Spinal cord (tissue), 10 donors: Measurements from ENCODE around the gene VKORC1L1. TPM values are rescaled to one million over a fixed set of nuclear protein-coding genes. Genes with fewer than 3 reads are reported as not detected.
"Not testable (repeated sequence)": the region's sequence is repeated elsewhere in the genome, so short reads cannot be mapped to it uniquely, and the experiment has no call there.

Experiments used
- DNase-seq, 6 donors: peaks; one replicate each; pipeline versions ENCODE4 v3.0.0 to v3.0.0-alpha.2; 2013 to 2015; ENCODE audit warnings: low spot score in 6 of 6, low read depth in 4 of 6
- H3K27ac ChIP-seq: one replicate; pipeline ENCODE4 v1.5.1; 2013; ENCODE audit warnings: low read depth, low read length, control low read depth
- H3K27me3 ChIP-seq: one replicate; pipeline ENCODE4 v1.6.1; 2013; ENCODE audit warnings: low read length; ENCODE audit not compliant: control insufficient read depth, insufficient read depth
- H3K36me3 ChIP-seq: one replicate; pipeline ENCODE4 v1.6.1; 2013; ENCODE audit warnings: low read length; ENCODE audit not compliant: control insufficient read depth, insufficient read depth
- H3K4me1 ChIP-seq: one replicate; pipeline ENCODE4 v1.6.1; 2013; ENCODE audit warnings: low read length; ENCODE audit not compliant: control insufficient read depth, insufficient read depth
- H3K4me3 ChIP-seq: one replicate; pipeline ENCODE4 v1.5.1; 2013; ENCODE audit warnings: low read depth, low read length, control low read depth
- H3K9me3 ChIP-seq: one replicate; pipeline ENCODE4 v1.6.1; 2013; ENCODE audit warnings: low read length; ENCODE audit not compliant: control insufficient read depth, insufficient read depth
- WGBS: methylation state at CpG from one replicate; pipeline ENCODE4 v1.1.5; 2013; ENCODE audit warnings: missing lambda C conversion rate; ENCODE audit not compliant: insufficient coverage; 5-methylcytosine and 5-hydroxymethylcytosine counted together
- polyA plus RNA-seq, 2 donors: library from polyadenylated mRNA; unstranded; fragments of 120-200 nt; gene quantifications; one replicate each; pipeline ENCODE4 v1.2.1, GENCODE V29; 2013; ENCODE audit not compliant: insufficient read length in 2 of 2
- small RNA-seq: library from RNA; depleted of rRNA; stranded (forward); fragments of <200 nt; gene quantifications from one replicate; pipeline ENCODE3, GENCODE V24; 2014; ENCODE audit warnings: low replicate concordance
- total RNA-seq, 2 donors: library from RNA; depleted of rRNA in 1 of 2; stranded (reverse); fragments of 120-200 nt in 1 of 2; fragments of >200 nt in 1 of 2; gene quantifications; one replicate each; pipeline versions ENCODE4 v1.2.3 to v1.2.4, GENCODE V29; 2013 to 2014
- donor health status: healthy.

Gene VKORC1L1
- total and polyA plus RNA-seq, 4 donors: 16.5 to 36.3 (median 33.3) TPM

DNA sequence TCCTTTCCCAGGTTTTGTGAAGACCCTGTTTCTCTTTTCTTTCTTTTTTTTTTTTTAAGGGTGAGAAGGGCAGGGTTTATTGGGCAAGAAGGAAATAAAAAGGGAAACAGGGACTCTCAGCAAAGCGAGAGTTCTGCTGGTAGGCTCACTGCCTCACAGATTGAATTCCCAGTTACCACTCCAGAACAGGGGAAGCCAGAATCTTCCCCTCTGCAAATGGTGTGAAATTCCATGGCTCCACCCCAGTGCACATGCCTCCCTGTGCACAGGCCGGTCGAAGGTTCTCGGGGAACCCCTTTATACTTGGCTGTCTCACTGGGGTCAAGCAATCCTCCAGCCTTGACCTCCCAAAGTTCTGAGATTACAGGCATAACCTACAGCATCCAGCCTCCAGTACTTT is 119.7 kb downstream of the VKORC1L1 start:
- 93% methylated on average over 3 of the region's 4 CpGs for WGBS

DNA sequence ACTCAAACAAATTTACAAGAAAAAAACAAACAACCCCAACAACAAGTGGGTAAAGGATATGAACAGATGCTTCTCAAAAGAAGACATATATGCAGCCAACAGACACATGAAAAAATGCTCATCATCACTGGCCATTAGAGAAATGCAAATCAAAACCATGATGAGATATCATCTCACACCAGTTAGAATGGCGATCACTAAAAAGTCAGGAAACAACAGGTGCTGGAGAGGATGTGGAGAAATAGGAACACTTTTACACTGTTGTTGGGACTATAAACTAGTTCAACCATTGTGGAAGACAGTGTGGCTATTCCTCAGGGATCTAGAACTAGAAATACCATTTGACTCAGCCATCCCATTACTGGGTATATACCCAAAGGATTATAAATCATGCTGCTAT is 122.1 kb downstream of the VKORC1L1 start:
- not testable (repeated sequence) for H3K4me1 ChIP-seq, DNase-seq, H3K9me3 ChIP-seq, H3K36me3 ChIP-seq, H3K4me3 ChIP-seq, H3K27me3 ChIP-seq, H3K27ac ChIP-seq
- WGBS: no CpG with 5 or more reads among the region's 1 CpG

More for the DNA sequence above, 119.7 kb downstream of the VKORC1L1 start:
- H3K27me3 ChIP-seq: no peaks in the 10 kb centered on the region
- no peak overlapping the region for H3K4me3 ChIP-seq
- peaks cover 2% of the 10 kb centered on the region for H3K4me1 ChIP-seq
- no peaks in the 10 kb centered on the region for H3K36me3 ChIP-seq
- H3K9me3 ChIP-seq: no peaks in the 10 kb centered on the region
- no peak for DNase-seq
- H3K27ac ChIP-seq: no peak overlapping the region

DNA sequence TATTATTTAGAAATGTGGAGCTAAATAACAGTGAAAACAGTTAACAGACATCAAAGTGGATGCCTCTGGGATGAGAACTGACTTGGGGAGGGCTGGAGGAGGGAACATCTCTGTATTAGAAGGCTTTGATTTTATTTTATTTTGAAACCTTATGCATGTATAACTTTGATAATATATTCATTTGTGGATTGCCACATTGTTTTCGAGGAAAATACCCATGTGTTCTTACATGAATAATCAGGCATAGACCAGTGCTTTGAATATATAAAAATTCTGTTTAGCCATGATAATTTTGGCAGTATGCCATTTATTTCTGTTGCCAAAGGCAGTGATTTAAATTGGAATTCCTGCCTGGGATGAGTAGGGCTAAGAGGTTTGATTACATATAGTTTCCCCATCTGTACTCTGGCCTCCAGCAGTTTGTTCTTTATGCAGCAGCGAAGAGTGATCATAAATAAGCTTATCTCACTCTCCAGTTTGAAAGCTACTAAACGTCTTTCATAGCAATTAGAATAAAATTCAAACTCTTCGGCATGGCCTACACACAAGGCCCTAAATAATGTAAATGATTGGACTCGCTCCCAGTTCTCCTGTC is 128.0 kb downstream of the VKORC1L1 start:
- not testable (repeated sequence) for H3K27ac ChIP-seq, H3K27me3 ChIP-seq, H3K9me3 ChIP-seq, DNase-seq, H3K4me1 ChIP-seq, H3K4me3 ChIP-seq, H3K36me3 ChIP-seq
- WGBS: no CpG with 5 or more reads among the region's 5 CpGs

DNA sequence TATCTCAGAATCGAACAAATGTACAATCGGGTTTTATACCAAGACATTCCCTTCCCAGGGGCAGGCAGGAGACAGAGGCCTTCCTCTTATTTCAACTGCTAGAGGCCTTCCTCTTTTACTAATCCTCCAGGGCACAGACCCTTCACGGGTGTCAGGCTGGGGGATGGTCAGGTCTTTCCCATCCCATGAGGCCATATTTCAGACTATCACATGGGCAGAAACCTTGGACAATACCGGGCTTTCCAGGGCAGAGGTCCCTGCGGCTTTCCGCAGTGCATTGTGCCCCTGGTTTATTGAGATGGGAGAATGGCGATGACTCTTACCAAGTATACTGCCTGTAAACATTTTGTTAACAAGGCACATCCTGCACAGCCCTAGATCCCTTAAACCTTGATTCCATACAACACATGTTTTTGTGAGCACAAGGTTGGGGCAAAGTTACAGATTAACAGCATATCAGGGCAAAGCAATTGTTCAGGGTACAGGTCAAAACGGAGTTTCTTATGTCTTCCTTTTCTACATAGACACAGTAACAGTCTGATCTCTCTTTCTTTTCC is 132.3 kb downstream of the VKORC1L1 start:
- WGBS: 64% methylated on average over 3 of the region's 8 CpGs
- H3K4me1 ChIP-seq, H3K4me3 ChIP-seq, H3K27me3 ChIP-seq, H3K27ac ChIP-seq, DNase-seq, H3K36me3 ChIP-seq, H3K9me3 ChIP-seq: not testable (repeated sequence)

DNA sequence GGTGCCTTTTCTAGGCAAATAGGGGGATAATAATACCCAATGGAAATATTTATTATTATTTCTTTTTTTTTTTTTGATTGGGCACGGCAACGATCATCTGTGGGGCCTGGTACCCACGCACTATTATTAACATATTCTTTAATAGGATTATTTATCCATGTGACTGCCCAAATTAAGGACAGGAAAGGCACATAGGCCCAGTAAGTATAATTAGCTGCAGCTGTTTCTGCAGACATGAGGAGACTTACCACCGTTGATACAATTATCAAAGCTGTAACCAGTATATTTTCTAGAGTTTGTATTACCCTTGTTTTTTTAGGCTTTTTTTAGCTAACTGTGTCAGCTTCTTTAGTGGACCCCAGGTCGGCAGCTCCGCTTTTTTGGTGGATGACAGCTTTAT is 134.4 kb downstream of the VKORC1L1 start:
- Histone ChIP-seq H3K27ac (no peak overlapping the region), H3K36me3 (no peaks in the 10 kb centered on the region), H3K4me3 (no peak overlapping the region), H3K27me3 (no peaks in the 10 kb centered on the region), H3K9me3 (no peaks in the 10 kb centered on the region), H3K4me1 (no peaks in the 10 kb centered on the region)
- WGBS: 80% methylated on average over 1 of the region's 6 CpGs
- DNase-seq: no peak

Small RNA genes within 50 kb of the gene (small RNA-seq; reads per million reads assigned to genes)
- gene AC073261.1 (not detected), gene RNU6-973P (not detected)

Other genes starting within 250 kb of the VKORC1L1 start
- gene GUSB, start 109.1 kb downstream of the VKORC1L1 start, total RNA-seq: 10 to 100 TPM; 20.8 to 30.4 TPM
- 10 to 100 TPM; 35.0 to 49.7 TPM for gene GUSB, start 109.1 kb downstream of the VKORC1L1 start, polyA plus RNA-seq
- gene ASL, start 202.7 kb downstream of the VKORC1L1 start, total RNA-seq: 10 to 100 TPM; 10.4 to 28.8 TPM
- gene ASL, start 202.7 kb downstream of the VKORC1L1 start, polyA plus RNA-seq: 10 to 100 TPM; 21.8 to 33.2 TPM
- gene CRCP, start 241.8 kb downstream of the VKORC1L1 start, total RNA-seq: 10 to 100 TPM; 34.5 to 35.9 TPM
- gene CRCP, start 241.8 kb downstream of the VKORC1L1 start, polyA plus RNA-seq: 10 to 100 TPM; 40.2 to 42.7 TPM